GM12878 (cell line): ENCODE data around the gene MELTF. TPM values are rescaled to one million over a fixed set of nuclear protein-coding genes. Genes with fewer than 3 reads are reported as not detected.

Experiments used
- ASH2L ChIP-seq: fragments of 300-600, 200-600 bp; sonication (generic); IDR thresholded peaks from 2 replicates; pipeline ENCODE4 v1.6.1; 2017; ENCODE audit warnings: low read depth, mild to moderate bottlenecking, borderline replicate concordance
- BCL3 ChIP-seq: IDR thresholded peaks from 2 replicates; pipeline ENCODE4 v1.6.1; 2011; ENCODE audit warnings: borderline replicate concordance, low read depth, mild to moderate bottlenecking, moderate library complexity, low read length; ENCODE audit not compliant: insufficient read depth, poor library complexity, severe bottlenecking
- E4F1 ChIP-seq: fragments of 450-650 bp; IDR thresholded peaks from 2 replicates; pipeline ENCODE4 v1.6.1; 2018; ENCODE audit warnings: borderline replicate concordance, mild to moderate bottlenecking; ENCODE audit not compliant: partially characterized antibody
- EGR1 ChIP-seq, 2 experiments: IDR thresholded peaks; 1 replicate in 1 of 2; 2 replicates in 1 of 2; pipeline ENCODE4 v1.6.1; 2011 to 2012; ENCODE audit warnings: low read depth in 2 of 2, low read length in 2 of 2, borderline replicate concordance in 1 of 2, mild to moderate bottlenecking in 1 of 2, moderate library complexity in 1 of 2
- EZH2 ChIP-seq: IDR thresholded peaks from 2 replicates; pipeline ENCODE4 v1.6.1; 2012; ENCODE audit warnings: low read depth, mild to moderate bottlenecking, control low read depth, inconsistent platforms, low read length, borderline replicate concordance; ENCODE audit not compliant: control insufficient read depth
- KAT2A ChIP-seq: conservative IDR thresholded peaks from 2 replicates; pipeline ENCODE4 v1.6.1; 2011; ENCODE audit warnings: low read depth, low read length; ENCODE audit not compliant: control insufficient read depth
- RAD21 ChIP-seq: IDR thresholded peaks from 2 replicates; pipeline ENCODE4 v1.6.1; 2011; ENCODE audit warnings: mild to moderate bottlenecking, low read depth, low read length, moderate library complexity; ENCODE audit not compliant: insufficient read depth
- RB1 ChIP-seq: fragments of 450-650 bp; formaldehyde crosslinking; IDR thresholded peaks from 2 replicates; pipeline ENCODE4 v1.6.1; 2017; ENCODE audit warnings: mild to moderate bottlenecking, borderline replicate concordance
- TCF12 ChIP-seq: IDR thresholded peaks from 2 replicates; pipeline ENCODE4 v1.6.1; 2011; ENCODE audit warnings: low read depth, mild to moderate bottlenecking, low read length
- ZBTB33 ChIP-seq: fragments of 450-650 bp; IDR thresholded peaks from 2 replicates; pipeline ENCODE4 v1.6.1; 2017; ENCODE audit warnings: mild to moderate bottlenecking
- polyA plus RNA-seq, 11 experiments: library from polyadenylated mRNA; depleted of rRNA in 4 of 11; unstranded in 6 of 11; stranded (reverse) in 5 of 11; fragments of >200 nt; fragmentation: Nextera tagmentation in 4 of 11; fragmentation: Illumina TruSeq in 1 of 11; extraction: Ambion mirVana in 4 of 11; extraction: Trizol in 1 of 11; gene quantifications; 1 replicate in 1 of 11; 2 replicates in 10 of 11; pipeline versions ENCODE4 v1.2.1 to v1.2.3, GENCODE V29; 2011 to 2016; ENCODE audit warnings: inconsistent platforms in 2 of 11, missing spikeins in 2 of 11, low read depth in 1 of 11
- total RNA-seq, 4 experiments: library from RNA; depleted of rRNA in 3 of 4; stranded (reverse); fragments of >200 nt in 3 of 4; fragmentation: Illumina TruSeq in 1 of 4; extraction: Trizol in 1 of 4; gene quantifications; 2 replicates each; pipeline versions ENCODE4 v1.2.1 to v1.2.3, GENCODE V29; 2013 to 2021
- TF ChIP-seq, protein P1 (sequence below): fragments of 450-650 bp; IDR thresholded peaks from 2 replicates; pipeline ENCODE4 v1.6.1; 2017; ENCODE audit warnings: mild to moderate bottlenecking, moderate library complexity
- TF ChIP-seq, protein P2 (sequence below), 3 experiments: IDR thresholded peaks in 2 of 3; conservative IDR thresholded peaks in 1 of 3; 2 replicates each; pipeline ENCODE4 v1.5.1; 2011; ENCODE audit warnings: low read depth in 3 of 3, low read length in 3 of 3, mild to moderate bottlenecking in 3 of 3, control low read depth in 2 of 3, moderate library complexity in 2 of 3, inconsistent platforms in 1 of 3, mixed read lengths in 1 of 3; ENCODE audit not compliant: control insufficient read depth in 2 of 3, insufficient read depth in 1 of 3; ENCODE audit errors: extremely low read depth in 1 of 3
- TF ChIP-seq, protein P3 (sequence below): IDR thresholded peaks from 2 replicates; pipeline ENCODE4 v1.6.1; 2012; ENCODE audit warnings: low read depth, low read length, improper control_type of control experiment

The MELTF gene
- total and polyA plus RNA-seq, 10 of the 15 experiments (the other 5 are each of a cell fraction or from before 2014, with no cell fraction given), result 0.55 to 49.1 (median 11.1) TPM

DNA sequence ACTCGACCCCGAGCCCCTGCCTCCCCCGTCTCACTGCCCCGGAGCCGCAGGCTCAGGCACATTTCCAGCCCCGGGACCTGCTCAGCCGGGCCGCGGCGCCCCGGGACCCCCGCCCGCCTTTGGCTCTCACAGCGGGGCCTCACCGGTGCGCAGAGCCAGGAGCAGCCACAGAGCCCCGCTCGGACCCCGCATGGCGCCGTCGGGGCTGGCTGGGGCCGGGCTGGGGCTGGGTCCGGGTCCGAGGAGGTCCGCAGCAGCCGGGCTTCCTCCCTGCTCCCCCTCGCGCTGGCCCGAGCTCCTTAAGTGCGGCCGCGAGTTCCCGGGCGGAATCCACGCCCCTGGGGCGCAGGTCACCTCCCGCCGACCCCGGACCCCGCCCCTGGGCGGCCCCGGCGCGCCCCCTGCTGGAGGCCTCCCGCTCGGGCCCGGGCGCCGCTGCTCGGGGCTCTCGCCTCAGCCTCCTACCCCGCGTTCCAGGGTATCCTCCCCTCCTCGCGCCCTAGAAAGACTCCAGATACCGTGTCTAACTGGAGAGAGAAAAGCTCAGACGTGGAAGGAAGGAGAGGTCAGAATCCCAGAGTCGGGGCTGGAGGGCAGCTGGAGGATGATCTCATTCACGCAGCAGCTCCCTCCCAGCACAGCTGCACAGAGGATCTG is at the start of gene MELTF (continued):
- TF ChIP-seq, protein P1, sequence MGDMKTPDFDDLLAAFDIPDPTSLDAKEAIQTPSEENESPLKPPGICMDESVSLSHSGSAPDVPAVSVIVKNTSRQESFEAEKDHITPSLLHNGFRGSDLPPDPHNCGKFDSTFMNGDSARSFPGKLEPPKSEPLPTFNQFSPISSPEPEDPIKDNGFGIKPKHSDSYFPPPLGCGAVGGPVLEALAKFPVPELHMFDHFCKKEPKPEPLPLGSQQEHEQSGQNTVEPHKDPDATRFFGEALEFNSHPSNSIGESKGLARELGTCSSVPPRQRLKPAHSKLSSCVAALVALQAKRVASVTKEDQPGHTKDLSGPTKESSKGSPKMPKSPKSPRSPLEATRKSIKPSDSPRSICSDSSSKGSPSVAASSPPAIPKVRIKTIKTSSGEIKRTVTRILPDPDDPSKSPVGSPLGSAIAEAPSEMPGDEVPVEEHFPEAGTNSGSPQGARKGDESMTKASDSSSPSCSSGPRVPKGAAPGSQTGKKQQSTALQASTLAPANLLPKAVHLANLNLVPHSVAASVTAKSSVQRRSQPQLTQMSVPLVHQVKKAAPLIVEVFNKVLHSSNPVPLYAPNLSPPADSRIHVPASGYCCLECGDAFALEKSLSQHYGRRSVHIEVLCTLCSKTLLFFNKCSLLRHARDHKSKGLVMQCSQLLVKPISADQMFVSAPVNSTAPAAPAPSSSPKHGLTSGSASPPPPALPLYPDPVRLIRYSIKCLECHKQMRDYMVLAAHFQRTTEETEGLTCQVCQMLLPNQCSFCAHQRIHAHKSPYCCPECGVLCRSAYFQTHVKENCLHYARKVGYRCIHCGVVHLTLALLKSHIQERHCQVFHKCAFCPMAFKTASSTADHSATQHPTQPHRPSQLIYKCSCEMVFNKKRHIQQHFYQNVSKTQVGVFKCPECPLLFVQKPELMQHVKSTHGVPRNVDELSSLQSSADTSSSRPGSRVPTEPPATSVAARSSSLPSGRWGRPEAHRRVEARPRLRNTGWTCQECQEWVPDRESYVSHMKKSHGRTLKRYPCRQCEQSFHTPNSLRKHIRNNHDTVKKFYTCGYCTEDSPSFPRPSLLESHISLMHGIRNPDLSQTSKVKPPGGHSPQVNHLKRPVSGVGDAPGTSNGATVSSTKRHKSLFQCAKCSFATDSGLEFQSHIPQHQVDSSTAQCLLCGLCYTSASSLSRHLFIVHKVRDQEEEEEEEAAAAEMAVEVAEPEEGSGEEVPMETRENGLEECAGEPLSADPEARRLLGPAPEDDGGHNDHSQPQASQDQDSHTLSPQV, result peak; percentile 83; the same call in 1 of the 2 replicates
- TF ChIP-seq ASH2L (no peak), EZH2 (no peak), TCF12 (no peak), KAT2A (no peak), BCL3 (no peak), ZBTB33 (no peak), E4F1 (no peak), EGR1 (IDR thresholded peaks at IDR 0.05; ENCODE audit: borderline replicate concordance in 1 of 2, low read depth in 2 of 2, low read length in 2 of 2) (peak in 1 of 2 experiments; percentile 43; a peak in 1 of 3 replicates), RAD21 (peak; percentile 63), RB1 (peak; percentile 69; the same call in 1 of the 2 replicates)
- TF ChIP-seq, protein P2, sequence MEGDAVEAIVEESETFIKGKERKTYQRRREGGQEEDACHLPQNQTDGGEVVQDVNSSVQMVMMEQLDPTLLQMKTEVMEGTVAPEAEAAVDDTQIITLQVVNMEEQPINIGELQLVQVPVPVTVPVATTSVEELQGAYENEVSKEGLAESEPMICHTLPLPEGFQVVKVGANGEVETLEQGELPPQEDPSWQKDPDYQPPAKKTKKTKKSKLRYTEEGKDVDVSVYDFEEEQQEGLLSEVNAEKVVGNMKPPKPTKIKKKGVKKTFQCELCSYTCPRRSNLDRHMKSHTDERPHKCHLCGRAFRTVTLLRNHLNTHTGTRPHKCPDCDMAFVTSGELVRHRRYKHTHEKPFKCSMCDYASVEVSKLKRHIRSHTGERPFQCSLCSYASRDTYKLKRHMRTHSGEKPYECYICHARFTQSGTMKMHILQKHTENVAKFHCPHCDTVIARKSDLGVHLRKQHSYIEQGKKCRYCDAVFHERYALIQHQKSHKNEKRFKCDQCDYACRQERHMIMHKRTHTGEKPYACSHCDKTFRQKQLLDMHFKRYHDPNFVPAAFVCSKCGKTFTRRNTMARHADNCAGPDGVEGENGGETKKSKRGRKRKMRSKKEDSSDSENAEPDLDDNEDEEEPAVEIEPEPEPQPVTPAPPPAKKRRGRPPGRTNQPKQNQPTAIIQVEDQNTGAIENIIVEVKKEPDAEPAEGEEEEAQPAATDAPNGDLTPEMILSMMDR (IDR thresholded peaks at IDR 0.05 in 2 of 3, conservative IDR thresholded peaks at IDR 0.05 in 1 of 3; ENCODE audit: control insufficient read depth in 2 of 3, extremely low read depth in 1 of 3, insufficient read depth in 1 of 3, low read depth in 3 of 3, low read length in 3 of 3), result peak; percentile 65 to 90 (median 82)
- TF ChIP-seq, protein P3, sequence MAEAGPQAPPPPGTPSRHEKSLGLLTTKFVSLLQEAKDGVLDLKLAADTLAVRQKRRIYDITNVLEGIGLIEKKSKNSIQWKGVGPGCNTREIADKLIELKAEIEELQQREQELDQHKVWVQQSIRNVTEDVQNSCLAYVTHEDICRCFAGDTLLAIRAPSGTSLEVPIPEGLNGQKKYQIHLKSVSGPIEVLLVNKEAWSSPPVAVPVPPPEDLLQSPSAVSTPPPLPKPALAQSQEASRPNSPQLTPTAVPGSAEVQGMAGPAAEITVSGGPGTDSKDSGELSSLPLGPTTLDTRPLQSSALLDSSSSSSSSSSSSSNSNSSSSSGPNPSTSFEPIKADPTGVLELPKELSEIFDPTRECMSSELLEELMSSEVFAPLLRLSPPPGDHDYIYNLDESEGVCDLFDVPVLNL, result no peak
